HG02759 (cell line): Measurements from ENCODE around the gene MRPL40.
A peak's percentile ranks its signal among the peaks of the same experiment; 100 is the strongest.

Experiments
- ATAC-seq: cut with Tn5 transposase; IDR thresholded peaks from one replicate; pipeline ENCODE4 v1.9.1; 2021; ENCODE audit warnings: mild to moderate bottlenecking, moderate library complexity; ENCODE audit not compliant: unreplicated experiment

The MRPL40 gene

DNA sequence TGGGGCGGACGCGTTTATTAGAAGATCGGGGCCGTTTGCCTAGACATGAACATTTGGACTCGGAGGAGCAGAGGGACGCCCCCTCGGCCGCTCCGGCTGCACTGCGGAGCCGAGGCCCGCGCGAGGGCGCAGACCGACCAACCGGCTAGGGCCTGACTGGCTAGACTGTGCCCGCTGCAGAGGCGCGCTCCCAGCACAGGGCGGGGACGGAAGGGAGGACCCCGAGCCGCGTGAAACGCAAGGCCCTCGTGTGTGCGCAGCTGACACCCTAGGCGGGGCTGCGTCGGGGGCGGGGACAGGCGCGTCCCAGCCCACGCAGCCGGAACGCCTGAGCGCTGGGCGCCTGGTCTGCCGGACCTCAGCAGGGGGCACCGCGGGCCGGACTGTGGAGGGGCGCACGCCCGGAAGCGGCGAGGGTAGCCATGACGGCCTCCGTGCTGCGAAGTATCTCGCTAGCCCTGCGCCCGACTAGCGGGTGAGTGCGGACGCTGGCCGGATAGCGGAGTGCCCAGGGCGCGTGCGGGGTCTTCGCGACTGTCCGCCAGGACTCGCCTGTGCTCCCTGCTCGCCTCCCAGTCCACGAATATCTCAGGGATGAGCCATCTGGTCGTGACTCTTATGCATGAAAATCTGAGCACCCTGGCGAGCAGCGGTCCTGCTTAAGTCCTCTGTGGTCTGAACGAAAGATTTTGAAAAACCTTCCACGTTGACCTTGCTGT is at the start of gene MRPL40:
Gene MRPL40, plus strand, starts transcription at position 413 of the 719 bp plus-strand sequence. Its CDS starts 10 bp downstream, at position 423.
- peak; percentile 81 for ATAC-seq

DNA sequence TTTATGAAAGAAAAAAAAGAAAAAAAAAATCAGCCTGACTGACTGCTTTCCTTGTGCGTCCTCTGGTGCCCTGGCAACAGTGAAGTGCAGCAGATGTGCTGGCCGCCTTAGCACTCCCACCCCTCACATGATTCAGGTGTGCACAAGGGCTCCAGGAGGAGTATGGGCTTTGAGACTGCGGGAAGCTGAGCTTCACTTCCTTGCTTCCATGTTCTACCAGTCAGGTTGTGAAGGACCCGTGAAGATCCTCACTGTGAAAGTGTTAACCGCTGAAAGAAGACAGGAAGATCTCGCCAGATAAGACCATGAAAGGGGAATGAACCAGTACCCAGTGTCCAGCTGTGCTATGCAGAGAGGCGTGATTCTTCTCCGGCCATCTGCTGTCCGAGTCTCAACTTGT is 49.1 kb upstream of the MRPL40 start:
- ATAC-seq = no peak

DNA sequence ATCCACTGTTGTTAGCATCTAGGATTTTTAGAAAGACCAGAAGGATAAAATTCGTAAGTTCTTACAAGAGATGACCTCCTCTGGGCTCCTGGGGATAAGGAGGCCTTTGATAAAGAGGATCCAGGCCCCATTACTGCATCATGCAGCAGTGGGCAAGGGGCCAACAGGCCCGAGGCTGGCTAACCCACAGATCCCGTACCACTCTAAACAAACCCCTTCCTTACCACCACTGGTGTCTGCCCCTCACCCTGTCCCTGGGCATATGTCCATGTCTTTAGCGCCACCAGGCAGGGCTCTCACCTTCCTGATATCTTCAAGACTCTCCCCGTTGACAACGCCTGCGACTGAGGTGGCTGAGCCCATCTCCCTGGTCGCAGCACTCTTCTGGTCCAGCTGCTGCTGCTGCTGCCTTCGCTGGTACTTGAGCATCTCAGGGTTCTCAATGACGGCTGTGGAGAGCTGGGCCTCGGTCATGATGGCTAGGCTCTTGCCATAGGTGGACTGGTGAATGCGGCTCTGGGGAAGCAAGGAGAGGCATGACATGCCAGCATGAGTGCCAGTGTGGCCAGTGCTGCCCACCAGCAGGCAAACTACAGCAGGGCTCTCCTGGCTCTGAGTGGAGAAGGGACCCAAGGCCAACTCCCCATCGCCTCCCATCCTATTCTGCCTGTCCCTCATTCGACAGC is 47.0 kb upstream of the MRPL40 start:
- ATAC-seq = no peak

DNA sequence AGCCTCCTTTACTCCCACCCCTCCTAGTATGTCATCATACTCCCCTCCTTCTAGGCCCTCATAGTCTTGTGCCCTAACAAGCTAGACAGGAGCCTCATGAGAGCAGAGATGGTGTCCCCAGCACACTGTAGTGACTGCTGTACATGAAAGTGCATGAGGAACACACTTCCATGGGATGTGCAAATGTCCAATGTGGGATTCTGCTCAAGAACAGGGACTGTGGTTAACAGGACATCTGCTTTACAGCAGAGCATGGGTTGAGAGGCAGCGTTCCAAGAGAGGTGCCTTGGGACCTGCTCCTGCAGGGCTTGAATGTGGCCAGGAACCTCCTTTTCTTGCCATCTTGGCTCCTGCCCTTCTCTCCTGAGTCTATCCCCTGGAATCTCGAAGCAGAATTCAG is 46.1 kb upstream of the MRPL40 start:
- ATAC-seq = no peak

DNA sequence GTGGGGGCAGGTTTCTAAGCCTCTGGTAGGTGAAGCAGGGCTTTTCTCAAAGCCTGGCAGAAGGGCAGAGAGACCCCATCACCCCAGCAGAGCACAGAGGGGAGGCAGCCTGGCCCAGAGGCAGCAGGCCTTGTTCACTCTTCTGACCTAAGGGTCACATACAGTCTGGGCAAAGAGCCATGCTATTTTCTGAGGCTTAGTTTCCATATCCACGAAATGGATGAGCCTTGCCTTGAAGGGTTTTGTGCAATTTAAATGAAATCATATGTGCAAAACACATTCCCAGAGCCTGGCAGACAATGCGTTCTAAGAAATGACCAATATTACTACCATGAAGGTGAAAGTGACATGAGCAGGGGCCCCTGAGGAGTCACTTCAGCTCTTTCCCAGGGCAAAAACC is 45.3 kb upstream of the MRPL40 start:
- ATAC-seq = no peak

DNA sequence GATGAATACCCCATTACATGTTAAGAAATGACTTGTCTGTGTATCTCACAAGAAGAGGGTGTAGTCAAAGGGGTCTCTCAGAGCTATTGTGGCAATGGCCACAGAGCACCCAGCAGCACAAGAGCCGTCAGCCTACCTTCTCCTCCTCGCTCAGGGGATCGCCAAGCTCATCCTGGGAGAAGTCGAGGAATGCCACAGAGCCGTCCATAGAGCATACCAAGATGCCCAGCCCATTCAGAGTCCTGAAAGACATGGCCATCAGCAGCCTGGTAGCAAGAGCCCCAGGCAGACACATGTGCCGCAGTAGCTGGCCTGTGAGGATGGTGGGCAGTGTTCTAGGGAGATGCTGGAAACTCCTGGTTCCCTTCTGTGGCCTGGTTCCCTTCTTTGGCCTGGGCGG is 44.8 kb upstream of the MRPL40 start:
- ATAC-seq = no peak

DNA sequence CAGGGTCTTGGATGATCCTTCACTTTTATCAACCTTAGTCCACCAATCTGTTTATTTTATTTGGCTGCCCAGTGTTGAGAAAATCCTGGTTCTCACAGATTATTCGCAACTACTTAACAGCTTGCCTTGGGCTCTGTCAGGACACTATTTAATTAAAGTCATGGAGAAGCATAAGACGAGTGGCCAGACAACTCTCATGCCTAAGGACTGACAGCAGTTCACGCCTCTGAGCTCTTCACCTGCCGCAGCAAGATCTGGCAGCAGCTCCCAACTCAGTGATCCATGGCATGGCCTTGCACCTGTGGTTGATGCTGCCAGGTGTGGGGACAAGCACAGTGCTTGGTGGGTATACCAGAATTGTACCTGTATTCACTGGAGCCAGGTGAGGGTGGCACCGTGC is 38.6 kb upstream of the MRPL40 start:
- ATAC-seq = no peak

DNA sequence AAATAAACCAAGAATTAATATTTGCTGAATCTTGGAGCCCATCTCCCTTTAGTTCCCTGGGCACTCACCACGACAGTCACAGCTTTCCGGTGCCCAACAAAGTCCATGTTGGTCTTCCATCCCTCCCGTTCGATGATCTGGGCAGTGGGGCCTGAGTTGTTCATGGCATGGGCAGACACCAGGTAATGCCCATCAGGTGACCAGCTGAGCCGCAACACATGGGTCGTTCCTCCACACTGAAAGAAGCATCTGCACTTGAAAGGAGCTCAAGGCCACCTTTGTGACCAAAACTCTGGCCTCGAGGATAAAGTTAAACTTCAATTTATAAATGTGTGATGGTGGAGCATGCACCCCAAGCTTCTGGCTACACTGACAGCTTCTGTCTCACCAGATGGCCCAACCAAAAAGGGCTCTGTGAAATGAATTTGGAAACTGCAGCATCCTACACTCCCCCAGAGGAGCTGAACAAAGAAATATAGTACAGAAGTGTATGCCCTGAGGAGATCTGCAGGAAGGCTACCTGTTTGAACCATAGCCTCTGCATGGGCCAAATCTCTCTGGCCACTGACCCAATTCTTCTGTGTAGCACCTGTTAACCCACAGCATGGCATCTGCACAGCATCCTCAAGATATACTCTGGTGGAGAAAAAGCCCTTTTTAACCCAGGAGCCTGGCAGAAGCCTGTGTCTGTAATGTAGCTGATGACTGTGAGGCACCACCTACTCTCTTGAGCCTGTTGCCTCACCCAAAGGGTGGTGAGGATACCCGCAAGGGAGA is 37.9 kb upstream of the MRPL40 start:
- ATAC-seq = no peak

DNA sequence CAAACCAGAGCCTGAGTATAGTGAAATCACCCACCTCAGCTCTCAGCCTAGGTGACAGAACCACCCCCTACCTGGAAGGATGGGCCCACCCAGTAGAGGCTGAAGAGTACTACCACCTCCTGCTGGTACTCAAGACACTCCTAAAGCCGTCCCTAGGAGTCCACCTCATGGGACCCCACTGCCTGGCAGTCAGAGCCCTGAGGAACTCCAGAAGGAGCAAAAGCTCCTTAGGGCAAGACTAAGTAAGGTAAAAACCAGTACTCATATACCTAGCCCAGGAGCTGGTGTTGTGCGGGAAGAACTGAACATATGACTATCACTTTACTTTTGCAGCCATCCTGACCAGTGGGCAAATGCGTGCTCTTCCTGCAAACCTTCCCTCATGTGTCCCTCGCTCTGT is 37.1 kb upstream of the MRPL40 start:
- ATAC-seq = no peak

DNA sequence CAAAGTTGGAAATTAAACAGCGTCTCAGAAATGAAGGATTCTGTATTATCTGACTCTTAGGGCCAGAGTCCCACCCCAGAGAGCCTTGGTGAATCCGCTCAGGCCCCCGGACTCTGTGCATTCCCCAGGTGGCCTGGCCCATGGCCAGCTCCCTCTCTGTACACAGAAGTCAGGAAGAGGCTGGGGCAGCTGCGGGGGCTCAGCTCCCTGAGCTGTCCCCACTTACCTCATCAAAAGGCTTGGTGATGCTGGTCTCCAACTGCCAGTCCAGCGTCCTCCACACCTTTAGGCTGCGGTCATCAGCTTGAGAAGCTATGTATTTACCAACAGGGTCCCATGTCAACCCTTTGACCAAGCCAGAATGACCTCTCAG is 35.8 kb upstream of the MRPL40 start:
- no peak for ATAC-seq

DNA sequence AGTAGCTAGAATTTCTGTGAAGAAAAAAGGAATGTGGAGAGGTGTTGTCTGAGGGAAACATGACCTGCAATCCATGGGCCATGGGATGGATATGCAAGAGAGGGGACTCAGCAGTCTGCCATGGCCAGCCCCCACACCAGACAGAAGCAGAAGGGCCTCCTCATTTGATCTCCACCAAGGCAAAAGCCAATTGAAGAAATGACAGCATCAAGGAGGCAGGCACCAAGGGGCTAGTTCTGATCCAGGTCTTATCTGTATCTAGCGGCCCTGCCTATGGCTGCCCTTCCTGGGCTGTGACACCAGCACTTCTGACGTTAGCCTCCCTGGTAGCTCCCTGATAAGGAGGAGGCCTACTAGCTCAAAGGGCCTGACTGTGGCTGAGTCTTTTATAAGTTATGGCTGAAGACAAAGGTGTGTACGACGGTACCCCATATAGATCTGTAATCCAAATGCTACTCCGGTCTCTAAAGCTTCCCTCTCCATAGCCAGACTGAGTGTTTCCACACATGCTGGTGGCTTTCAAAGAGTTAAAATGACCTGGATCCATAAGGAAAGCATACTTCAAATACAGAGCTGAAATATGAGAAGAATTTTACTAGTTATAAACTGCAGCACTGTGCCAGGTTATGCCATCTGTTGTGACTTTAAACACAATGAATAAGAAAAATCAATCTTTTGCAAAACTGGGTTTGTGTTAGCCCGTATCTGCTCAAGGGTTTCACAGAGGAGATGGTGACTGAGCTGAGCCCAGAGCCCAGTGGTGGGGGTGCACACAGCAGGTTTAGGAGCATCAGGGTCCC is 35.2 kb upstream of the MRPL40 start:
- no peak for ATAC-seq

DNA sequence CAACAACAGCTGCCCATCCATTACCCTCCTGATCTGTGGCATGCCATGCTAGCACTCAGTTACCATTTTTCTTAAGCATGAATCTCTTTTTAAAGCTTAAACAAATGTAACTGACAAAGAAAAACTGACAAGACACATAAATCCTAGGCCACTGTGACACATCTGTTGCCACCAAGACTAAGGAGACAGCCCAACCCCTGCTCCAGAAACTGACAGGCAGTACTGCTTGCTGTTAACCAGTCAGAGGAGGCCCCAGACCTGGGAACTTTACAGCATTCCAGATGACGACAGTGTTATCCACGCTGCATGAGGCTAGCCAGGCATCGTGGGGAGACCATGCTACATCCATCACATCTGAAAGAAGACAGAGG is 34.6 kb upstream of the MRPL40 start:
- ATAC-seq = no peak

DNA sequence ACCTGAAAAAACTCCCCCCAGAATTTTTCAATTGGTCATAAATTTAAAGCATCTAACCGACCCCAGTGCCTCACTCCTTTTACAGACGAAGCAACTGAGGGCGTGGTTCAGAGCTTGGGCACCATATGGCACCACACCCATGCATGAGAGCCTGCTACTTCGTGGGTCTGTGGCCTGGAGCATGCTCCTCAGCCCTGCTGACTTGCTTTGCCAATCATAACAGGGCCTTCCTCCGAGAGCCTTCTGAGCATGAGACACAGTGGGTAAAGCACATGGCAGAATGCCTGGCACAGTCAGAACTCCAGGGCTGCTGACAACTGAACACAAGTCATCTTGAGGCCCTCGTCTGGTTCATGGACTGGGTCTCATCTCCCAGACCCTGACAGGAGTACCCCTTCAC is 34.1 kb upstream of the MRPL40 start:
- no peak for ATAC-seq

DNA sequence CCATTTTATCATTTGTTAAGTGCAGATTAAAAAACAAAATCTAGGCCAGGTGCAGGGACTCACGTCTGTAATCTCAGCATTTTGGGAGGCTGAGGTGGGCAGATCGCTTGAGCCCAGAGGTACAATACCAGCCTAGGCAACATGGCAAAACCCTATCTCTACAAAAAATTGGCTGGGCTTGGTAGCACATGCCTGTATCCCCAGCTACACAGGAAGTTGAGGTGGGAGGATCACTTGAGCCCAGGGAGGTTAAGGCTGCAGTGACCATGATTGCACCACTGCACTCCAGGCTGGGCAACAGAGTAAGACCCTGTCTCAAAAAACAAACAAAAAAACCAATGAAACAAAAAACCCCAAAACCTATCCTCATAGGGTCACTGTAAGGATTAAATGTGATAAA is 33.7 kb upstream of the MRPL40 start:
- ATAC-seq = no peak

DNA sequence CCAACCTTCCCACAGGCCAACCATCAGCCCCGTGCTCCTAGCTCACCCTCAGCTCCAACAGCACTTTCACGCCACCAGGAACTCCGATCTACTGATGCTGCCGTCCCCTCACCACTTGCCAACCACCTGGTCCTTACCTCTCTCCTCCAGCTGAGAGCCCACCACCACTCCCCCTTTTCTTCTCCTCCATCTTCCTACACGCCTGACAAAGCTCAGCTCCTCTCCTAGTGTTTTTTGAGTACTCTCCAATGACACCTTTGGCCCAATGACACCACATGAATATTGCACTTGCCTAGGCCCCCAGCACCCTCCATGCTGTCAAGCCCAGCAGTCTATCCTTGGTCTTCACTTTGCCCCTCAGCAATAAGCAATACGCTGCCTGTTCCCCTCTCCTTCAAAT is 31.5 kb upstream of the MRPL40 start:
- ATAC-seq = no peak

DNA sequence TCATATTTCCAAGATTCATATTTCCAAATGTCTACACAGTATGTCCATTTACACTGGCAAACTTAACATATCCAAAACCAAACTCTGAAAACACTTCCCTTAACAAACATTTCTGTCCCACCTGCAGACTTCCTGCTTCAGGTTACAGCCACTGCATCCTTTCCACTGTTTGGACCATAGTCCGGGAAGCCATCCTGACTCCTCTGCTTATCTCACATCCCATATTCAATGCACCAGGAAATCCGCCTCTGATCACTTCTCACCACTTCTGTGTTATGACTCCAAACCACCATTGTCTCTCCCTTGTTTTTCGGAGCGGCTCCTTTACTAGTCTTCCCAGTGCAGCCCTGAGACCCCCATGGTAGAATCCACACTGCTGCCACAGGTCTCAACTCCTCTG is 30.9 kb upstream of the MRPL40 start:
- ATAC-seq = no peak

DNA sequence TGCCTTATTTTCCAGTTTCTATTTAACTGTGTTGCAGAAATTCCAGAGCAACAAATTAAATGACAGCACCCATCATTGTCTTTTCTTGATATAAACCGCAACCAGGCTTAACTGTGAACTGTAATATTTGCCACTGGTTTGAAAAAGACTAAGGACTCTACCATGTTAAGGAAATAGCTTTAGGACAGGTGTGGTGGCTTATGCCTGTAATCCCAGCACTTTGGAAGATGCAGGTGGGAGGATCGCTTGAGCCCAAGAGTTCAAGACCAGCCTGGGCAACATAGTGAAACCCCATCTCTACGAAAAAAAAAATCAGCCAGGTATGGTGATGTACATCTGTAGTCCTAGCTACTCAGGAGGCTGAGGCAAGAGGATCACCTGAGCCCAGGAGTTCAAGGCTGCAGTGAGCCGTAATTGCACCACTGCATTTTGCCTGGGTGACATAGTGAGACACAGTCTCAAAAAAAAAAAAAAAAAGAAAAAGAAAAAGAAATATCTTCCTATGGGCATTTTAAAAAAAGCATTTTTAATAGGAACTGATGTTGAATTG is 29.6 kb upstream of the MRPL40 start:
- no peak for ATAC-seq

DNA sequence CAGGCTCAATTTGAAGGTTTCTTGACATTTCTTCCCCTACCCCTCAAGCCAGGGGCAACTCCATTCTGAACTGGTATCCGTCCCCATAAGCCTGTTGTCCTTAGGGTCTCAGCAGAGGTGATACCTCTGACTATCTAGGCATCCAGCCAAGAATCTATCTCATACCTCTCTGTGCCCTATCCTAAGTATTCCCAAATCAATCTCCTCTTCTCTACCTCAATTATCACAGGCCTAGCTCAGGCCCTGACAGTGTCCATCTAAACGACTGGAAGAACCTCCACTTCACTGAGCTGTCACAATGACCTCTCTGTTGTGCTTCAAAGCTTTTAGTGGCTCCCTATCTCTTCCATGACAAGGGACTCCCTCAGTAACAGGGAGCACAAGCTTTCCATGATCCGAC is 27.7 kb upstream of the MRPL40 start:
- no peak for ATAC-seq

DNA sequence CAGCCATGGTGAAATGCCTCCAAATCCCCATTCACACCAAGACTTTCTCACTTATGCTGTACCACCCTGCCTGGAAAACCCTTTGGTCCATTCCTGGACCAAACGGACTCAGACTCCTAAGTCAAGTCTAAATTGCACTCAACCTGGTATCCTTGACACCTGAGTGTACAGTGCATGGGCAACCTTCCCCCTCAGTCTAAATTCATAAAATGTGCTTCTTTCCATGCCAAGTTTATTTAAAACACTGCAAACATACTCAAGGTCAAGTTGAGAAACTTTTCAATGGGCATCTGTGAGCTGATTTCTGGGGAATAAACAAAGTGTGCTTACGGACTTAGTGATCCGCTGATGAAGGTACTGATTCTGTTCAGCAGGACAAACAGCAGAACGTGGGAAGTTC is 27.2 kb upstream of the MRPL40 start:
- no peak for ATAC-seq

DNA sequence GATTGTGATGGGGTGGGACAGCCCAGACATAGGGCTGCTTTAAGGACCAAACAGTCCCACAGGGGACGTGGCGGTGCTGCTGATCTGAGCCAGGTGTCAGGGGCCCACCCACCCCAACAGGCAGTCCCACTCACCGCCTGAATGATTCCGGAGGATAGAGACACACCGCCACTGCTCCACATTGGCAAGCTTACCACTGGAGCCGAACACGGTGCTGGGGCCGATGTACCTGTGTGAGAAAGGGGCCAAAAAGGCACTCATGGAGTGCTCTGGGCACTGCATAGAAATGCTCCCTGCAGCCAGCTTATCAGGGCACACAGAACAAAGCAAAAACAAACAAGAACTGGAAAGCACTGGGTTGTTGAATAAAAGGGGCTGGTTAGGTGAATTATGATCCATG is 26.7 kb upstream of the MRPL40 start:
- ATAC-seq = no peak

DNA sequence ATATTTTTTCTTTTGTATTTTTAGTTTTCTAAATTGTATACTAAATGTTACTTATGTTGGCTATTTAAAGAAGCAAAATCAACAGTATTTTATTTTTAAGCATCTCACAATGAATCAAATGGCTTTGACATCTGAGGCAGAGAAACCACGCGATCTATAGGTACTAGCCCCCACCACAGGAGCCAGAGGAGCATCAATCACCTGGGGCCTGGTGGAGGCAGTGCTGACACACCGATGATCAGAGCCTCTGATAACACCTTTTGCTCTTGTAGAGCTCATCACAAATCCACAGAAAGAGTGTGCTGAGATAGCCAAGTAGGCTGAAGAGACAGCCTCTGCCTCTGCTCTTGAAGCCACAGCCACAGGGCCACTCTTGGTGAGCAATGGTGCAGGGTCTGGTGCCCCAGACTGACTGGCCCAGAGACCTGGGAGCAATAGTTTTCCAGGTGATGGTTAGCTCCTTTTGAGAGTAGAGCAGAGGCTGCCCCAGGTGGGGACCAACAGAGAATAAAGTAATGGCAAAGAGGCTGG is 26.0 kb upstream of the MRPL40 start:
- ATAC-seq = no peak
